SU-DHL-6 (cell line): Measurements from ENCODE around the gene CLMN.

Experiments
- CTCF ChIP-seq: fragments of 200-600 bp; sonication (generic); IDR thresholded peaks from one replicate; pipeline ENCODE4 v1.5.1; 2017; ENCODE audit warnings: antibody characterized with exemption, mild to moderate bottlenecking, low read length, moderate library complexity; ENCODE audit not compliant: insufficient read depth, poor library complexity, severe bottlenecking
- EZH2phosphoT487 ChIP-seq: fragments of 200-600 bp; sonication (generic), shearing (Covaris generic); conservative IDR thresholded peaks from 2 replicates; pipeline ENCODE4 v1.6.1; 2018; ENCODE audit warnings: mild to moderate bottlenecking, antibody characterized with exemption, low read length, moderate library complexity, mixed read lengths

- TF ChIP-seq CTCF, result no peak
- no peak for TF ChIP-seq EZH2phosphoT487
Observed at GRCh38 chr14:95165517-95165916, 154.2 kb downstream of the CLMN start.
